Measurements from ENCODE around the gene PDE7B. TPM values are rescaled to one million over a fixed set of nuclear protein-coding genes. Genes with fewer than 3 reads are reported as not detected.

PDE7B gene
- total RNA-seq, 1 donor from 2014 or later = 3.9 TPM

DNA sequence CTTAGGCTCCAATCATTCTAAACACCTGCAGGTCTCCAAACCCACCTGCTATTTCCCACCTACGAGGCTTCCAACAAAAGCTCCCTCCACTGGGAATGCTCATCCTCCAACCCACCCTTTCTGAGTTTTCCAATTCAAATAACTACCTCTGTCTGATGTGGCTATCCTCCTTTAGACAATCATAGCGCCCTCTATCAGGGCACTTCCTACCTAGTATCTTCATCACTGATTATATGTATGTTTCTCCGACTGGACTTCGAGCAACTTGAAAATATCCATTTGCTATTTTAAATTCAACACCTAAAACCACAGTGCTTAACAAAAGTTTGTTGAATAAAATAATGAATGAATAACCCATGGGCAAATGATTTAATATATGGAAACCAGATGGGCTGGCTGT is 357.3 kb downstream of the PDE7B start:
- no peaks in the 10 kb centered on the region for H3K36me3 Mint-ChIP-seq (ENCODE audit: unreplicated experiment)
- no peak overlapping the region for H3K27ac Mint-ChIP-seq (ENCODE audit: unreplicated experiment)
- no peaks in the 10 kb centered on the region for H3K27me3 Mint-ChIP-seq (ENCODE audit: unreplicated experiment)
- no peak overlapping the region for H3K4me3 Mint-ChIP-seq (ENCODE audit: unreplicated experiment)
- H3K4me1 Mint-ChIP-seq (ENCODE audit: unreplicated experiment) = peaks cover 2% of the 10 kb centered on the region
- no peaks in the 10 kb centered on the region for H3K9me3 Mint-ChIP-seq (ENCODE audit: unreplicated experiment)
- DNase-seq (ENCODE audit: extremely low spot score, unreplicated experiment) = no peak
- TF ChIP-seq, protein P1, sequence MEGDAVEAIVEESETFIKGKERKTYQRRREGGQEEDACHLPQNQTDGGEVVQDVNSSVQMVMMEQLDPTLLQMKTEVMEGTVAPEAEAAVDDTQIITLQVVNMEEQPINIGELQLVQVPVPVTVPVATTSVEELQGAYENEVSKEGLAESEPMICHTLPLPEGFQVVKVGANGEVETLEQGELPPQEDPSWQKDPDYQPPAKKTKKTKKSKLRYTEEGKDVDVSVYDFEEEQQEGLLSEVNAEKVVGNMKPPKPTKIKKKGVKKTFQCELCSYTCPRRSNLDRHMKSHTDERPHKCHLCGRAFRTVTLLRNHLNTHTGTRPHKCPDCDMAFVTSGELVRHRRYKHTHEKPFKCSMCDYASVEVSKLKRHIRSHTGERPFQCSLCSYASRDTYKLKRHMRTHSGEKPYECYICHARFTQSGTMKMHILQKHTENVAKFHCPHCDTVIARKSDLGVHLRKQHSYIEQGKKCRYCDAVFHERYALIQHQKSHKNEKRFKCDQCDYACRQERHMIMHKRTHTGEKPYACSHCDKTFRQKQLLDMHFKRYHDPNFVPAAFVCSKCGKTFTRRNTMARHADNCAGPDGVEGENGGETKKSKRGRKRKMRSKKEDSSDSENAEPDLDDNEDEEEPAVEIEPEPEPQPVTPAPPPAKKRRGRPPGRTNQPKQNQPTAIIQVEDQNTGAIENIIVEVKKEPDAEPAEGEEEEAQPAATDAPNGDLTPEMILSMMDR (IDR thresholded peaks at IDR 0.05) = no peak

DNA sequence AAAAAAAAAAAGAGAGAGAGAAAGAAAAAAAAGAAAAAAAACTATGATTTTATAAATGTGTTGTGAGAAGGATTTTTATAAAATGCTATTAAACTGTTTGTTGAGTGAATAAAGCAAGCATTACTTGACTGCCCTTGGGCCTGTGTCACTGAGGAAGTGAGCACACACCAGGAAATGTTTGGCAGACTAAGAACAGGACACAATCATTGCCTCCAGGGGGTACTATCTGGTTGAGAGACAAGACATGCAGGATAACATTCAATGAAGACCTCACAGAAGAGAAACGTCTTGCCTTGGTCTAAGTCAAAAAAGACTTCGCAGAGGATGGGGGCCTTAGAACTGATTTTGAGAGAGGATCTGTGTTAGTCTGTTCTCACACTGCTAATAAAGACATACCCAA is 358.0 kb downstream of the PDE7B start:
- no peaks in the 10 kb centered on the region for H3K27me3 Mint-ChIP-seq (ENCODE audit: unreplicated experiment)
- DNase-seq (ENCODE audit: extremely low spot score, unreplicated experiment) = no peak
- no peaks in the 10 kb centered on the region for H3K9me3 Mint-ChIP-seq (ENCODE audit: unreplicated experiment)
- TF ChIP-seq, protein P1 (IDR thresholded peaks at IDR 0.05) = no peak
- no peak overlapping the region for H3K27ac Mint-ChIP-seq (ENCODE audit: unreplicated experiment)
- peaks cover 2% of the 10 kb centered on the region for H3K4me1 Mint-ChIP-seq (ENCODE audit: unreplicated experiment)
- H3K4me3 Mint-ChIP-seq (ENCODE audit: unreplicated experiment) = no peak overlapping the region
- no peaks in the 10 kb centered on the region for H3K36me3 Mint-ChIP-seq (ENCODE audit: unreplicated experiment)

DNA sequence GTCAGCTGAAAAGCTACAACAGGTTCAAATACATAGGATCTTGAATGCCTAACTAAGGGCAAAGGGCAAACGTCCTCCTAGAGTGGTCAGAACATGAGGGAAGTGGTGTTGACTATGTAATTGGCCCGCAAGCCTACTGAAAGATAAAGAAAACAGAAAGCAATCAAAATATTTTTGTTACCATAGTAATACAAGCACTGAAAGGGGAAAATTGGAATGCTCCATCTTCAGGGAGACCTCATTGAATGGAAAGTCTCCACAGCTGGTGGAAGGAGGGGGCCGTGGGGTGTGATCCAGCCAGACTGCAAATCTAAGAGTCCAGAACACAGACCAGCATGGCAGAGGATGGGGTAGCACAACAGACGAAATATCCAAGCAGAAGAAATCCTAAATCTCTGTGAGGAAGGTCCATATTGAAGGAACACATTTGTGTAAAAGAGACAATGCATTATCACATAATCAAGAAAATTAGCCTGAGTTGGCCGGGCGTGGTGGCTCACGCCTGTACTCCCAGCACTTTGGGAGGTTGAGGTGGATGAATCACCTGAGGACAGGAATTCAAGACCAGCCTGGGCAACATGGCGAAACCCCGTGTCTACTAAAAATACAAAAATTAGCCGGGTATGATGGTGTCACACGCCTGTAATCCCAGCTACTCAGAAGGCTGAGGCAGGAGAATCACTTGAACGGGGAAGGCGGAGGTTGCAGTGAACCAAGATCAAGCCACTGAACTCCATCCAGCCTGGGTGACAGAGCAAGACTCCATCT is 359.1 kb downstream of the PDE7B start:
- no peak overlapping the region for H3K4me3 Mint-ChIP-seq (ENCODE audit: unreplicated experiment)
- H3K36me3 Mint-ChIP-seq (ENCODE audit: unreplicated experiment) = no peaks in the 10 kb centered on the region
- DNase-seq (ENCODE audit: extremely low spot score, unreplicated experiment) = no peak
- H3K4me1 Mint-ChIP-seq (ENCODE audit: unreplicated experiment) = peaks cover 2% of the 10 kb centered on the region
- H3K9me3 Mint-ChIP-seq (ENCODE audit: unreplicated experiment) = no peaks in the 10 kb centered on the region
- TF ChIP-seq, protein P1 (IDR thresholded peaks at IDR 0.05) = no peak
- no peak overlapping the region for H3K27ac Mint-ChIP-seq (ENCODE audit: unreplicated experiment)
- H3K27me3 Mint-ChIP-seq (ENCODE audit: unreplicated experiment) = no peaks in the 10 kb centered on the region

DNA sequence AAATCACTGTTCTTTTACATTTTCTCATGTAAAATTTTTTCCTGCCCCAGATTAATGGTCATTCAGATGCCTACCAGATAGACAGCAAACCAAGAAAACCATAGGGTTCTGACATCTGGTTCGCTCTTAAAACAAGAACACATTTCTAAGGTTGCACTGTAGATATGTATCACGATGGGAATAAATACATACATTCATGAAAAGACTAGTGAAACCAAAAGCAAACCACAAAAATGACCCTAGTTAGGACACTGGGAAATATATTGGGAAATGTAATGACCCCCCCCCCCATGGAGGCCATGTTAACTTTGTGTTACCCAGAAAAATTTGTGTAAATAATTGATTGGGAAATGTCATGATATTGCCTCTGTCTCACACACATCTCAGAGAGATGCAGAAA is 361.1 kb downstream of the PDE7B start:
- Mint-ChIP-seq H3K9me3 (ENCODE audit: unreplicated experiment) (no peaks in the 10 kb centered on the region), H3K27me3 (ENCODE audit: unreplicated experiment) (no peaks in the 10 kb centered on the region), H3K4me3 (ENCODE audit: unreplicated experiment) (no peak overlapping the region), H3K27ac (ENCODE audit: unreplicated experiment) (no peak overlapping the region), H3K36me3 (ENCODE audit: unreplicated experiment) (no peaks in the 10 kb centered on the region), H3K4me1 (ENCODE audit: unreplicated experiment) (peaks cover 2% of the 10 kb centered on the region)
- DNase-seq (ENCODE audit: extremely low spot score, unreplicated experiment) = no peak
- TF ChIP-seq, protein P1 (IDR thresholded peaks at IDR 0.05) = no peak

DNA sequence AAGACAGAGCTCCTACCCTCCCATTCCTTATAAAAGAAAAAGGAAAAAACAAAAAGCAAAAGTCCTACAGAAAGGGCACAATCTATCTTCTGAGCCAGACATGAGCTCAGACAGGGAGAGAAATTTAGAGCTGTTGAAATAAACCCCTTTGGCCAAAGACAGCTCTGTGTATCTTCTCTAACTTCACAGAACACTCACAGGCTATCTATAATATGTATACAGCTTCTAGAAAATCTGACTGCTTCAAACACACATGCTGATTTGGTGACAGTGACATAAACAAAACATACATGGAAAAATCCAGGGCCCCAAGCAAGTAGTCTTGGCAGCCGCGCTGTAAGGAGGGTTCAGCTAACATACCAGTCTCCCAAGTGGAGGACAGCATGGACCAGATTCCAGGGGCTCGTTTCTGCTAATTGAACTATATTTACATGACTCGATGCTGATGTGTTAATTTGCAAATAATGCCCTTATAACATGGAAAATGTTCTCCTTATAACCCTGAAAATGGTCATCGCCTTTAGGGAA is 361.6 kb downstream of the PDE7B start:
- H3K27ac Mint-ChIP-seq (ENCODE audit: unreplicated experiment) = no peak overlapping the region

More for the DNA sequence above, 361.6 kb downstream of the PDE7B start:
- no peaks in the 10 kb centered on the region for H3K9me3 Mint-ChIP-seq (ENCODE audit: unreplicated experiment)
- no peaks in the 10 kb centered on the region for H3K27me3 Mint-ChIP-seq (ENCODE audit: unreplicated experiment)
- no peak overlapping the region for H3K4me3 Mint-ChIP-seq (ENCODE audit: unreplicated experiment)
- H3K36me3 Mint-ChIP-seq (ENCODE audit: unreplicated experiment) = no peaks in the 10 kb centered on the region
- H3K4me1 Mint-ChIP-seq (ENCODE audit: unreplicated experiment) = peaks cover 2% of the 10 kb centered on the region
- DNase-seq (ENCODE audit: extremely low spot score, unreplicated experiment) = no peak
- TF ChIP-seq, protein P1 (IDR thresholded peaks at IDR 0.05) = no peak

All from osteocyte (in vitro differentiated cells).